SW 1271 (cell line): ENCODE measurements around the gene CHMP4A.
A peak's percentile ranks its signal among the peaks of the same experiment; 100 is the strongest.

Source experiments
- DNase-seq, 2 experiments: peaks; one replicate each; lab custom pipeline; 2025; lab: John Stamatoyannopoulos, UW

Gene CHMP4A

DNA sequence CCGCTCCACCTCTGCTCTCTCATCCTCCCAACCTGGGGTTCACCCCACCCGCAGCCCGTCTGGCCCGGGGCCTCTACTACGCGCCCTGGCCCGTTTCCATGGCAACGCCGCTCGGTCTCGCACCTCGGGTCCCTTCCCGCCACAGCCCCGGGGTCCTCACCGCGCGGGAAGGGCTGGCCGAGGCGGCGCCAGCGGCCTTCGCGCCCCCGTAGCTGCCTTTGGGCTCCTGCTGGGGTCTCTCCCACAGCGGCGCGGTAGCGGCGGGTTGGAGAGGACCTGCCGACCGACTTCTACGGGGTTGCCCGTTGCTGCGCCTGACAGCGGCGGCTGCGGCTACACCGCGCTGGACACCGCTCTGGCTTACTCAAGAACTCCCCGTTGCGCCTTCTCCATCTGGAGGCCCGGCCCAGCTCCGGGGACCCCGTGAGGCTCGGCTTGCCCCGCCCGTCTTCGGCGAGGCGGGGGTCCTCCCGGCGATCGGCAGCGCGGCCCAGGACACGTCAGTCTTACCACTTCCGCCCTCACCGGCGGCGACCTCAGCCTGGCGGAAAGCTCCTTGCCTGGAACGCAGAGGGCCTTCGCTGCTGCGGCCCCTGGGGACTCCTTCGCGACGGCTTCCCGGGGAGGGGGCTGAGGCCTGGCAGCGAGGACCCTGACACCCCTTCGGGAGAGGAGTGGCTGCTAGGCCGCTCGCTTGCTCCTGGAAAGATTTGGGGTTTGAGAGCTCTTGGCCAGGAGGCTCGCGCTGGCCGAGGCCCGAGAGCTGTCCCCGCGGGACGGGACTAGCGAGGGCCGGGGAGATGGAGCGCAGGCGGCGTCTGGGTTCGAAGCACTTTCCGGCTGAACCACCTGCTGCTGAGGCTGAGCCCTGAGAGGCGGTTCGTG is 17.9 kb downstream of the CHMP4A start, which contains the start of gene TM9SF1:
Gene TM9SF1 (minus strand): TSS at position 256 of the 885 bp plus-strand sequence. CDS start 422 bp downstream, outside the sequence.
- peak; percentile 45 to 68 for DNase-seq

GRCh38 chr14:24194873-24195185 is 18.5 kb downstream of the CHMP4A start:
- no peak for DNase-seq

GRCh38 chr14:24194186-24194872 is 19.0 kb downstream of the CHMP4A start:
- DNase-seq, result peak in 1 of 2 experiments; percentile 6

GRCh38 chr14:24192933-24193332 is 20.4 kb downstream of the CHMP4A start:
- DNase-seq, result no peak

GRCh38 chr14:24190416-24190815 is 22.9 kb downstream of the CHMP4A start:
- no peak for DNase-seq

DNA sequence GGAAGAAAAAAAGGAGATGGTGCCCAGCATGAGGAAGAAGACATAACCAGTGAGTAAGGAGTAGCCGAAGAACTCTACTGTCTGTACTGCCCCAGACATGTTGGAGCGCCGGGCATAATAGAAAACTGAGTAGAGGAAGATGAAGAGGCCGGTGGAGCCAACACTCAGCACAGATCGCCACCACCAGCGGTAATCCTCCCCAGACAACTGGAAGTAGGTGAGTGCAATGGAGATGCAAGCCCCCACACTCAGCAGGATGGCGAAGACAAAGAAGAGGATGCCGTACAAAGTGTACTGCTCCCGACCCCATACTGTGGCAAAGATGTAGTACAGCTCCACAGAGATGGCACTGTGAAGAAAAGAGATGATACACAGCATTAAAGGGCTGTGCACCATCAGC is 23.8 kb downstream of the CHMP4A start:
- no peak for DNase-seq

DNA sequence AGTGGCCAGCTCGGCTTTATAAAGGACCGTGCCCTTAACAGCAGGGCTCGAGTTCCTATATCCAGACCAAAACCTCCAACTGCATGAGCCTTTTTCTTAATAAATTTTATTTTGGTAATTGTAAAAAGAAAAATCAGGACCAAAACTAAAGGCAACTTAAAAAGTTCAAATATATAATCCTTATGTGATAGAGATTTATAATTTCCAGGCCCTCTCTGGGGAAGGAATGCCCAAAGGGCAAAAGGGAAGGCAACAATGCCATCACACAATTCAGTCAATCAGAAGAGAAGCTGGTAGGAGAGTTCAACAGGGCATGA is 24.3 kb downstream of the CHMP4A start:
- no peak for DNase-seq

GRCh38 chr14:24188251-24189058 is 24.8 kb downstream of the CHMP4A start, which contains the start of gene IPO4:
IPO4 (minus strand) TSS chr14:24188816; CDS start chr14:24188787, 29 bp downstream.
- DNase-seq, result peak; percentile 93 to 94

DNA sequence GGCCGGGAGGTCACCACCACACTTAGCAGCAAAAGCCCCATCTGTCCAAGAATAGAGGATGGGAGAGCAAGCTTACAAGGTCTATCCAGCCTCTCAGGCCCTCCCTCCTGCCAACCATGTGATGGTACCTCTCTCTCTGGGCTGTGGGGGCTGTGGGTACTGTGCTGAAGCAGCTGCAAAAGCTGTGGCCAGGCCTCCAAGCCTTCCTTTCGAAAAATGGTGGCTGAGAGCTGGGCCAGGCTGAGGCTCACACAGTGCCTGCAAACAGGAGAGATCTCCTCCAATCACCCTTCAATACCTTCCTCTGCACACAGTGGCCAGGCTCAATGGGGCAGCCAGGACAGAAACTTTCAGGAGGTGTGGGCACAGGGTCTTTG is 25.8 kb downstream of the CHMP4A start:
- no peak for DNase-seq

GRCh38 chr14:24186831-24187538 is 26.3 kb downstream of the CHMP4A start:
- no peak for DNase-seq

DNA sequence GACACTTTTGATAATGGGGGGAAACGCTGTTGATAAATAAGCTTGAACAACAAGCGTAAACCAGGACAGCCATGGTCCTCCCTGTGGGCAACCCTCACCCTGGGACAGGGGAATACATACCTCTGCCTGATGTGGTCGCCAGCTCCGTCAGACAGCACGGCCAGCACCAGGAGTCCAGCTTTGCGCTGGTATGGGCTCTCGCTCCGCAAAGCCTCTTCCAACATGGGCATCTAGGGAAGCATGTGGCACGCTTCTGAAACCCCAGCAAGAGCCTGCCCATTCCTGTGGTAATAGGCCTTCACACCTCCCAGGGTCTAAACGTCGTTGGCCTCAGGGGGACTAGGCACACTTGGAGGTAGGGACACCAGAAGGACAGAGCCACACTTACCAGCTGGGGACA is 27.5 kb downstream of the CHMP4A start:
- DNase-seq, result no peak

GRCh38 chr14:24185026-24185425 is 28.3 kb downstream of the CHMP4A start:
- no peak for DNase-seq

DNA sequence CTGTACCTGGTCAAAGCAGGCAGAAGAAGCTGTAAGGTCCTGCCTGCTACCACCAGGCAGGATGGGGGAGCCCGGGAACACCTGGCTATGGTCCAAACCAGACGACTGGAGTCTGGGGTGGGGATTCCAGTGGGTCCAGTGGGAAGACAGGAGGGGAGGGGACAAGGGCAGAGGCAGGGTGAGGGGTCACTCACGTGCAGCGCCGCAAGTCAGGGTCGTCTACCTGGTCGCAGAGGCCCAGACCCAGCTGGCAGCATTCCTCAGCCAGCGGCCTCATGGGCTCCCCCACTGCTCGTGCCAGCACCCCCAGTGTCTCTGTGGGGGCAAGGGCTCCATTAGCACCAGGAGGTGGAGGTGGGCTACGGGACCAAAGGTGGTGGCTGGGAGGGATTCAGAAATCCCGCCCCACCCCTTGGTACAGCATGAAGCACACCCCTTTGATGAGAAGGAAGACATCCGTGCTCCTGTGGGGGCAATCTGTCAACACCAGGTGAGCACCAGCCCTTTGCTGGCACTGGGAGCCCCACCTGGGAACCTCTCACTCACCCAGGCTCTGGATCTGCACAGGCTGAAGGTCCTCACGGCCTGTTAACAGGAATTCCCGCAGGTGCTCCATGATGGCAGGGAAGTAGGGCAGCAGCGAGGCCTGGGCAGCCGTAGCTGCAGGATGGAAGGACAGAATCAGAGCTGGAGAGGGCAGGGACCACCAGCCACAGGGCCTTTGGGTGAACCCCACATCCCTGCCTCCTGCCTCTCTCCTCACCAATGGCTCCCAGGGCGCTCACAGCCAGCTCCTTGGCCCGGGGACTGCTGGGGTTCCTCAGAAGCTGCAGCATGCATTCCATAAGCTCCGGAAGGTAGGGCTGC is 29.0 kb downstream of the CHMP4A start:
- DNase-seq, result no peak

- DNase-seq, result no peak
These were observed 30.2 kb downstream of the CHMP4A start for GRCh38 chr14:24183014-24183481.

DNA sequence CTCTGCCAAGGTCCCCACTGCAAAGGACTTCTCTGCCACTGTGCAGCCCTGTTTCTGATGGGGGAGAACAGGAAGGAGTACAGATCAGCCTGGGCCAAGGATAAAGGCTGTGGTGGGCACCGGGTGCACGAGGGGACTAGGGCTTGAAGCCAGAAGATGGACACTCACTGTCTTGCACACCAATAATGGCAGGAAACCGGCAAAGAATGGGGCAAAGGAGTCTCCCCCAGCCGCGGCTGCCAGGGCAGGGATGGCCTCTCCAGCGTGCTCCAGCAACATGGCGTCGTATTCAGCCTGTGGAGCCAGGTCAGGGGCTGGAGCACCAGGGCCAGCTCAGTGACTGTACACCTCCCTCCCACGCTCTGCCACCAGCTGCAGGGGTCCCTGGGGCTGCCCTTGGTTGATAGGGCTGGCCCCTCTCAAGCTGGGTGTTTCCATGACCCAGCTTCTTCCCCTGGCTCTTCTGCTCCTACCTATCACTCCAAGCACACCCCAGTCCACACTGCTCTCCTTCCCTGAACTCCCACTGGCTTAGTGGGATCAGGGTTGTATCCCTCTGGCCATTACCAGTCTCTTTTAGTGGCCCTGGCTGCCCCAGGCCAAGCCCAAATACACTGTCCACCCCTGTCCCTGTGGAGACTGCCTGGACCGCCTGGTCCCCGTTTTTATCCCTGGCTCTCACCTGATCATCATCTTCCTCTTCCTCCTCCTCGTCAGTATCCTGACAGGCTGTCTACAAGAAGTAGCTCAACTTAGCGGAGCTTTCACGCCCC is 31.0 kb downstream of the CHMP4A start:
- DNase-seq, result no peak

DNA sequence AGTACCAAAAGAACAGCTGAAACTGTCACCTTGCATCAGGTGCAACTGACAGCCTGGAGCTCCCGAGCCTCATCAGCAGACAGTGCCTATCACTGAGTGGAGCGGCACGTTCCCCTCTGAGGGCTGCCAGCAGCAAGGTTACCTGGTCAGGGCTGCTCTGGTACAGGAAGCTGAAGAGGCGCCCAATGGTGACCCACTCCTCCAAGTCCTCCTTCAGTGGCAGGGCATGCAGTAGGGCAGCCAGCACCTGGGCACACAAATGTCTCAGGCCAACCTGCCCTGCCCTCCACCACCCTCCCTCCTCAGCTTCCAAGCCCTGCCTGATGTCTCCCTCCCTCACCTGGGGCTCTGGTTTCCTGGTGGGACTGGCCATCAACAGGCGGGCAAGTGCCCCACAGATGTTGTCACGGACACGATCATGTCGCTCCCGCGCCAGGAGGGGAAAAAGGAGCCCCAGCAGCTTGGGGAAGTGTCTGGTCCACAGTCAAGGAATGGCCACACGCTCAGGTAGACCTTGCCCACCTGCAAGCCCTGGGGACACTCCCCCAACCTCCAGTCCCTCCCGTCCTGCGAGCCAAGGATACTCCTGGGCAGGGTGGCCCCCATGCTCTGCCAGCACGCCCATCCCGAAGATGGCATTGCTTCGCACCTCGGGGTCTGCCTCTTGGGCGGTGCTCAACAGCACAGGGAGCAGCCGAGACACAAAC is 31.8 kb downstream of the CHMP4A start:
- DNase-seq, result no peak

DNA sequence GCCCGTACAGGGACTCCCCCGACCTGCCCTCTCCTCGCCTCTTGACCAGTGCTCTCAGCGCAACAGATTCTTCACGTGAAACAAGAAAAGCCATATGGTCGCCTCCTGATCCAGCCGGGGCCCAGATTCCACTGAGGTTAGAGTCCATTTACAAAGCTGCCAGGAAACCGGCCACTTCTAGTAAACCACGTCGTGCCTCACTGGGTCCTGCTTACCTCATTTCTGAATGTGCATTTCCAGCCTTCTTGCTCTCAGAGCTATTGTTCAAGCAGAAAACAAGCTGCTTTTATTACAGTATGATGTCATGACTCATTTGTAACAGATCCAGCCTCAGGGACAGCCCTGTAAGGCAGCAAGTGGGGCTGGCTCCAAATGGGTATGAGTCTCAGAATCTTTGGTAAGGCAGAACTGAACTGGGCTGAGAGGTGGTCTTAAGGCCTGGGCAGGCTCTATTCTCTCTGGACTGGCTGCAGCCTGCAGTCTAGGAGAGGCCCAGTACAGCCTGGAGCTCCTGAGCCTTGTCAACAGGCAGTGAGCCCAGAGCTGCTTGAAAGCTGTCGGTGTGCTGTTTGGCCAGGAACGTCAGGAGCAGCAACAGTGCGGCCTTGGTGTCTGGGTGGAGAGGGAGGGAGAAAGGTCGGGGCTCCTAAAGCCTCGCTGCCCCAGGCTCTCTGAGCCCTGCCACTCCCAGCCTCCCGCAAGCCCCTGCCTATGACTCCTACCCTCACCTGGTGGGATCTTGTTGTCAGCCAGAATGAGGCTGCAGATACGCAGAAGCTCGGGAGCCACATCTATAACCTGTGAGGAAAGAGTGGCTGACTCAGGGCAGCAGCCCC is 33.1 kb downstream of the CHMP4A start:
- no peak for DNase-seq

DNA sequence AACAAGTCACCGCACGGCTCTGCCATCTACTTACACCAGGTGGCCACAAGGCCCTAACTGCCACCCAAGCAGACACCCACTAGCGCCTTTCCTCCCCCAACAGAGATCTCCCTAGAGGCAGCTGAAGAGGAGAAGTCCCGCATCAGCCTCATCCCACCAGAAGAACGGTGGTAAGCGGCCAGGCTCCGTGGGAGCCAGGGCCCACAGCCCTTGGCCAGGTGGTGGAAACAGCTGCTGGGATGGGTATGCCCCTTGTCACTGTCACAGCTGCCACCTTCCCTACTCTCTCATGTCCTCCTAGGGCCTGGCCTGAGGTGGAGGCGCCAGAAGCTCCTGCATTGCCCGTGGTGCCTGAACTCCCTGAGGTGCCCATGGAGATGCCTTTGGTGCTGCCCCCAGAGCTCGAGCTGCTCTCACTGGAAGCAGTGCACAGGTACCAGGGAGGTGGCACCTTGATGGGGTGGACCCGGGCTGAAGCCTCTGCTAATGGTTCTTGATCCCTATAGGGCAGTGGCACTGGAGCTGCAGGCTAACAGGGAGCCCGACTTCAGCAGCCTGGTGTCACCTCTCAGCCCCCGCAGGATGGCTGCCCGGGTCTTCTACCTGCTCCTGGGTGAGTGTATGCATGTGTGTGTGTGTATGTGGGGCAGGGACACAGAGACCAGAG is 33.9 kb downstream of the CHMP4A start:
- no peak for DNase-seq
